ENCODE measurements around the gene CACFD1. TPM values are rescaled to one million over a fixed set of nuclear protein-coding genes. Genes with fewer than 3 reads are reported as not detected.

CACFD1 gene
- 10 to 100 TPM; 15.8 to 19.5 TPM for total RNA-seq

- peak; percentile 90 for DNase-seq (ENCODE audit: low spot score)
- peak within 1 kb of the TSS; percentile 96 for H3K4me3 ChIP-seq
- ATAC-seq (ENCODE audit: insufficient number of reproducible peaks, low FRiP score, low read depth) = peak; percentile 68
- TF ChIP-seq CTCF (IDR thresholded peaks at IDR 0.05) = no peak
- no peaks in the 10 kb centered on the region for H3K9me3 ChIP-seq
- H3K4me1 ChIP-seq (ENCODE audit: control insufficient read depth in 1 of 2, low read depth in 2 of 2) = peaks cover 0 to 16% of the 10 kb centered on the region in 2 donors
- peak within 1 kb of the TSS; percentile 94 to 95 for H3K27ac ChIP-seq
- H3K36me3 ChIP-seq = peaks cover 4% of the 10 kb centered on the region
- H3K27me3 ChIP-seq (replicated peaks; ENCODE audit: insufficient read depth) = no peaks in the 10 kb centered on the region
Measured at GRCh38 chr9:133459476-133460404, at the start of gene CACFD1. CACFD1 (plus strand) TSS chr9:133459978; CDS start chr9:133460067, 89 bp downstream.

DNA sequence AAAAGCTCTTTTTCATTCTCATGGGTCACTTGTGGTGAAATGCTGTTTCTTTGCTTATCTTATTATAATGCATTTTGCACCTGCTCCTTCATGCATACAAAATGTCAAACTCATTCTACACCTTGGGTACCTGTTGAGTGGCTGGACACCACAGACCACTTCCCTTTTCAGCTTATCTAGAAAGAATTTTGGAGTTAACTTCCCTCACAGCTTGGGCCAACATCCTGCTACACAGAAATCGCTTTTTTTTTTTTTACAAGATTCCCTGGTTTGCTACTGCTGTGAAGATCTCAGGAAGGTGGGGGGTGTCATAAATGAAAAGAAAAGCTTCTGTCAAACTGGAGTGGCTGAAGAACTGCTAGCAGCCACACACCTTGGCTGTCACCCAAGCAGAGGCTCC is 44.6 kb upstream of the CACFD1 start:
- no peak for TF ChIP-seq CTCF (IDR thresholded peaks at IDR 0.05)
- no peak overlapping the region for H3K4me3 ChIP-seq
- no peak overlapping the region for H3K27ac ChIP-seq
- ATAC-seq (ENCODE audit: insufficient number of reproducible peaks, low FRiP score, low read depth) (no peak), DNase-seq (ENCODE audit: low spot score) (no peak)
- no peaks in the 10 kb centered on the region for H3K27me3 ChIP-seq (replicated peaks; ENCODE audit: insufficient read depth)
- no peaks in the 10 kb centered on the region for H3K9me3 ChIP-seq
- H3K4me1 ChIP-seq (ENCODE audit: control insufficient read depth in 1 of 2, low read depth in 2 of 2) = peaks cover 11 to 20% of the 10 kb centered on the region in 2 donors
- H3K36me3 ChIP-seq = peaks cover 25% of the 10 kb centered on the region

DNA sequence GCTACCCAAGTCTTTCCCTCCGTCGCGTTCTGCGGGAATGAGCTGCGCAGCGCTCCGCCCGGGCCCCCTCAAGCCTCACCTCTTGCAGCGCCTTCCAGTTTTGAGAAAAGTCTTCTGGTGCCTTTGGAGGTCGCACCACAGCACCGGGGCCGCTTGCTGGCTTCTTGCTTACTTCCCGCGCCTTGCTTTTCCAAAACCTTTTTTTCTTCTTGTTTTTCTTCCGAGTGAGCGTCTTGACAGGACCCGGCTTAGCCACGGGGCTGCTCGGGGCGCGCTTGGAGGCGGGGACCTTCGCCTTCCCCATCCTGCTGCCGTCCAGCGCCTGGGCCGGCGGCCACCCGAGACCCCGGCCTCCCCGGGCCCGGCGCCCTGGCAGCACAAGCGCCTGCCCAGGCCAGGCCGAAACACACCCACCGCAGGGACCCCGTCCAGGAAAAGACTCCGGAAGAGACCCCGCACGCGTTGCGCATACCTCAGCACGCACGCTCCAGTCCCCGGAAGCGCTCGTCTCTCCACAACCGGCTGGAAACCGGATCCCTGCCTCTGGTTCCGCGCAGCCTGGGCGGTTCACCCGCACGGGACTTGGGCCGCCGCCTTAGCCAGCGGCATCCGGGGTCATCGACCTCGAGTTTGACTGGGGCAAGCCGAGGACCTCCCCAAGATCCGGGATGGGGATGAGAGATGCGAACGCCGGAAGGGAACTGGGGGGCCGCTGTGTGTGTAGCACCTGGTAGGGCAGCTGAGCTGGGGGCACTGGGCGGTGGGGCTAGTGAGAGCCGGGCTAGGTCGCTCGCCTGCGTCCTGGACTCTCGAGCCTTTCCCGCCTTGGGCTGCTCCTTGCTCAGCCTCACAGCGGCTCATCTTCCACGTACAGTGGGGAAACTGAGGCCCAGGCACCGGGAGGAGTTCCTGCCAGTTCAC is 42.0 kb upstream of the CACFD1 start, which contains the start of gene REXO4:
TSS of gene REXO4 (minus strand) at position 470 of the 921 bp plus-strand sequence. CDS start at position 304, 166 bp downstream.
- ATAC-seq (ENCODE audit: insufficient number of reproducible peaks, low FRiP score, low read depth) = peak; percentile 90
- TF ChIP-seq CTCF (IDR thresholded peaks at IDR 0.05) = no peak
- Histone ChIP-seq H3K9me3 (no peaks in the 10 kb centered on the region), H3K27ac (peak within 1 kb of the TSS; percentile 76 to 84), H3K27me3 (replicated peaks; ENCODE audit: insufficient read depth) (no peaks in the 10 kb centered on the region), H3K4me1 (ENCODE audit: control insufficient read depth in 1 of 2, low read depth in 2 of 2) (peaks cover 11 to 20% of the 10 kb centered on the region in 2 donors), H3K36me3 (peaks cover 5% of the 10 kb centered on the region), H3K4me3 (peak within 1 kb of the TSS; percentile 98)
- DNase-seq (ENCODE audit: low spot score) = peak; percentile 39

GRCh38 chr9:133419005-133419404 is 40.8 kb upstream of the CACFD1 start:
- Histone ChIP-seq H3K36me3 (no peaks in the 10 kb centered on the region), H3K9me3 (no peaks in the 10 kb centered on the region), H3K27me3 (replicated peaks; ENCODE audit: insufficient read depth) (no peaks in the 10 kb centered on the region), H3K27ac (no peak overlapping the region), H3K4me1 (ENCODE audit: control insufficient read depth in 1 of 2, low read depth in 2 of 2) (peaks cover 11 to 20% of the 10 kb centered on the region in 2 donors), H3K4me3 (no peak overlapping the region)
- ATAC-seq (ENCODE audit: insufficient number of reproducible peaks, low FRiP score, low read depth) = no peak
- TF ChIP-seq CTCF (IDR thresholded peaks at IDR 0.05) = no peak
- DNase-seq (ENCODE audit: low spot score) = no peak

Data from thoracic aorta (tissue), 2 donors.